GM21529 (cell line): ENCODE data around the gene SAMD14.

Experiments
- ATAC-seq: cut with Tn5 transposase; IDR thresholded peaks from one replicate; pipeline ENCODE4 v1.9.1; 2021; ENCODE audit not compliant: unreplicated experiment

SAMD14 gene

DNA sequence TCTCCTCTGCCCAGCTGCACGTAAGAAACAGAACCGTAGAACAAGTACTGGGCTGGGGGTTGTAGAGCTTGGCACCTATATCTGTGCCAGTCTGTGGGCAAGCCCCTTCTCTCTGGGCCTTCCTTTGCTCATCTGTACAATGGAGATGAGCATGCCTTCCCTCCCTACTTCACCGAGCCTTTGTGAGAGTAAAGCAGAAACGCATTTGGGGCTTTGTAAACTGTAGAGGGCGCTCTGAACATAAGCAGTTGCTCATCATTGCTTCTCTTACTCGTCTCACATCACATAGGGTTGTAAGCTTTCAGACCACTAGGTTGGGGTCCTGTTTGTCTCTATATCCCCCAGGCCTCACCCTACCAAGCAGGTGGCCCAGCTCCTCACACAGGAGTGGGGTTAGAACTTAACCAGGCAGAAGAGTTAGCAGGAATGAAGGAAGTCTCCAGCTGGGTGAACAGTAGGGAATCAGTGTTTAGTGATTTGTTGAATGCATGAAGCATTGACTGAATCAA is 15.1 kb downstream of the SAMD14 start:
- no peak for ATAC-seq

DNA sequence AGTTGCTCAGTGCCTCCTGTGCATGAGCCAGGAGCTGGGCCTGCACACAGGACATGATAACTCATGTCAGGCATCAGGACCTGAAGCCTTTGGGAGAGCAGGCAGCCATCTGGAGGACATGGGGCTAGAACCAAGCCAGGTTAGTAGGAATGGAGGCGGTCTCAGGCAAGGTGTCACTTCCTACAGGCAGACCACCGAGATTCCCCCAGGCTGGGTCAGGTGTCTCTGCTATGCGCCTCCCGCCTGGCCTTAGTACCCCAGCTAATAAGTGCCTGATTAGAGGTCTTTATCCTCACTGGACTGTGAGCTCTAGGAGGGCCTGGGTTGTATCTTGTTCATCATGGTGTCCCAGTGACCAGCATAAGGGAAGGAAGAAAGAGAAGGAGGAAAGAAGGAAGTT is 15.6 kb downstream of the SAMD14 start:
- ATAC-seq, result no peak

DNA sequence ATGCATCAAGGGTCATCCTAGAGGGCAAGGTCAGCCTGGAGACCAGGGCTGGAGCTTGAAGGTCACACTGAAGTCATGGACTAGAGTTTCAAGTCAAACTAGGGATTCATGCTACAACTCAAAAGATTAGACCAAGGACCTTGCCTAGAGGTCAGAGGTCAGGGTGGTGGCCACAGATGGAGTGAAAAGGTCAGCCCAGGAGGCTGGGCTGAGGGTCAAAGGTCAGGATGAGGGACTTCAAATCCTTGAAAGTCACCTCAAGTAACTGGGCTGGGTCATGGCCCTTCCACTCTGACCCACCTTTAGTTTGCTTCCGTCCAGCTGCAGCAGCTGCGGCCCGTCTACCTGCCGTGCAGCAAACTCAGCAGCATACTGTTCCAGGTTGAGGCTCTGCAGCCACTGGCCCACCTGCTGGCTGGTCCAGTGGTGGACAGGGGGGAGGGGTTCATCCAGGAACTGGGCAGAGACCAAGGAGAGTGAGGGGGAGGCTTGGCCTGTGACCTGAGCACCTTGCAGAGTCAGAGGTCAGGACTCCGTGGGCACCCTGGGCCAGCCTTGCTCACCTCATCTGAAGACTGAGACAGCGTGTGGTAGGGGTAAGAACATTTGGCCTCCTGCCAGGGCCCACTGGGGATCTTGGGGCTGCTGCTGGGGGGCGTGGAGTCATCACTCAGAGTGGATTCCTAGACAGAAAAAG is 16.2 kb downstream of the SAMD14 start:
- no peak for ATAC-seq

DNA sequence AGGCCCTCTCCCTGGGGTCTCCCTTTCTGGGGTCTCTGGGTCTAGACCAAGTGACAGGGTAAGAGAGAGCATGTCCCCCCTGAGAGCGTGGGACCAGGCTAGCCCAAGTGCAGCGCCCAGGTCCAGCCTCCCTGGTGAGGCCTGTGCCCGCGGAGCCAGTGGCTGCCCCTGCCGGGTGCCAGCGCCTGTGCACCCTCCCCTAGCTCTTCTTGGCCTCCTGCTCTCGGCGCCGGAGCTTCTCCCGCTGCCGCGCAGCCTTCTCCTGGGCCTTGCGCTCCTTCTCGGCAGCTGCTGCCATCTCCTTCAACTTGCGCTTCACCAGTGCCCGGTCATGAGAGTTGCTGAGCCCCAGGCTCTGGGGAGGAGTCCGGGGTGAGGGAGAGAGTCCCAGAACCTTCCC is 17.3 kb downstream of the SAMD14 start:
- no peak for ATAC-seq

DNA sequence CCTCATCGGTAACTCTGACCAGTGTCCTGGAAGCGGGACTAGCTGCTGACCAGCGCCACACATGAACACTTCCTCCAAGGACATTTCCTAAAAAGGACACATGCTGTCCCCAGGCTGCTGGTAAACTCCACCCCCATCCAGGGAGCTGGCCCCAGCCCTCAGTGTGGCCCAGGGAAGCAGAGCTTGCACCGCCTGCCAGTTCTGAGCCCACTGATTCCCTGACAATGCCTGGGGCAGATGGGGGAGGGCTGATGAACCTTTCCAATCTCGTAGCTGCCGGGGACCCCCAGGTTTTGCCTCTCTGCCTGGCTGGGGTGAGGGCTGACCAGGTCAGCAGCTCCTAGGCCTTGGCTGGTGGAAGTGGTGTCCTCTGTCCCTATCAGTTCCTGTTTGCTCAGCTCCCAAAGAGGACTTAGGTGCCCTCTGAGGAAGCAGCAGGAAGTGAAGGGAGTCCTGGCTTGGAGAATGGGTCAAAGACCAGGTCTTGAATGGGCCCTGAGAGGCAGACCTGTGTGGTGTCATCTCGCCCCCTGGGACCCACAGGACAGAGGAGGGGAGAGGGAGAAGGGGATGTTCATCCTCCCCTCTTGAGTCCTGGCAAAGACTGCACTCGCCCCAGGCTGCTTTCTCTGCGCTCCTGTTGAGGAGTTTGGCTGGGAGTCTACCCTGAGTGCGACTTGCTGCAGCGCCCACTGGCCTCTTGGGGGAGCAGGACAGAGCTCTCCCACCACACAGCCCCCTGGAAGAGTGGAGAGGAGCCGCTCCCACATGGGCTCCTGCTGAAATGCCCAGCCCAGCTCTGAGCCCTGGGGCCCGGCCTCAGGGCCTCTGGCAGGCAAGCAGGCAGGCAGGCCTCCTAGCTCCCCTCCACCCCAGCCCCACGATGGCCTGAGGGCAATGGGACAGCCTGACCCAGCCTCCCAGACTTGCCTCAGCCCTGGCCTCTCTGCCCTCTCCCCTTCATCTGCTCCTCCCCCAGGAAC is 18.0 kb downstream of the SAMD14 start:
- ATAC-seq, result no peak

DNA sequence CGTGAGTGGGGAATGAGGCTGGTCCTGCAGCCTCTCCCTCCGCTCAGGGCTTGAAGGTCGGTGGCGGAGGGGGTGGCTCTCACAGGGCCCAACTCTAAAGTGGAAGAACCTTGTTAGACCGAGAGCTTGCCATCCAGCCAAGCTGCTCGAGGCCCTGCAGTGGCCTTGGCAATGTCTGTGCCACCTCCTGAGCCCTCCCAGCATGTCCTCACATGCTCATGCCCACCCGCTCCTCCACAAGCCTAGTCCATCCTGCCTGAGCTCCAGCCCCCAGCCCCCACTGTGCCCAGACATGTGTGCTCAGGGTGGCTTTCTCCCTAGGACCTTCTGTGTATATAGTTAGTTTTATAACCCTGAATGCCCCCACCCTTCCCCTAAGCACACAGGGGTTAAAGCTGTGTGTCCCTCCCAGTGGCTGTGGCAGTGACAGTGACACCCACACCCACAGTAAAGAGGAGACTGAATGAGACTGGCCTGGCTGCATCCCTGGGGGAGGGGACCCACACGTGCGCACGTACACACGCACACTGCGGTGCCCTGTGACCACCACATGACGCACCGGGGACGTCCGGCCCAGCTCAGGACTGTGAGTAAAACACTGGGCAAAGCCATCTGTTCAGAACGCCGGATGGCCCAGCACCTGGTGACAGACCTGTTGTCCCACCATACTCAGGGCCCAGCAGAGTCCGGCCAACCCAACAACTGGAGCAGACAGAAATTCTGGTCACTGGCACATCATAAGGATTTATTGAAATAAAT is 19.2 kb downstream of the SAMD14 start:
- ATAC-seq, result no peak

DNA sequence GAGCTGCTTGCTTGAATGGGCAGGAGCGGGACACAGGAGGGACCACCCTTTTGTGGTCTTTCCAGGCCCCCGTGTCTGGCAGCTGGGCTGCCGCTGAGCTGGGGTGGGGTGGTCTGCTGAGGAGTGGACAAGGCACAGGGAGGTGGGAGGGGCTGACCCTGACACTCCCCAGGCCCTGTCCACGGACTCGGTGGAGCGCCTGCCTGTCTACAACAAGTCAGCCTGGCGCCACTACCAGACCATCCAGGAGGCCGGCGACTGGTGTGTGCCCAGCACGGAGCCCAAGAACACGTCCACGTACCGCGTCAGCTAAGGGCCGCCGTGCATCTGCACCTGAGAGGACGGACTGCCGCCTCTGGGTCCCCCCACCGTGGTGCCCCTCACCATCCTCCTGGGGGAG is 20.2 kb downstream of the SAMD14 start:
- no peak for ATAC-seq

DNA sequence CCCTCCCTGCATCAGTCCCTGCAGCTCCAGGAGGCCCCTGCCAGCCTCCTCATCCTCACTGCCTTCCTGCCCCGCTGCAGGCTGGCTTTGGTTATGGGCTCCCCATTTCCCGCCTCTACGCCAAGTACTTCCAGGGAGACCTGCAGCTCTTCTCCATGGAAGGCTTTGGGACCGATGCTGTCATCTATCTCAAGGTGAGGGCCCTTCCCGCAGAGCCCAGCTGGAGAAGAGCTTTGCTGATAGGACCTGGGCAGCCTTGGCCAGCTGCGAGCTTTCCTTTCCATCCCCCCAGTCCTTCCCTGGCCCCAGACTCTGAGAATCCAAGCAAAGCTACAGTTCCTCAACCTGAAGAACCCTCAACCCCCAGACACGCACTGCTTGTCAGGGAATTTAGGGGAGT is 20.8 kb downstream of the SAMD14 start:
- no peak for ATAC-seq

DNA sequence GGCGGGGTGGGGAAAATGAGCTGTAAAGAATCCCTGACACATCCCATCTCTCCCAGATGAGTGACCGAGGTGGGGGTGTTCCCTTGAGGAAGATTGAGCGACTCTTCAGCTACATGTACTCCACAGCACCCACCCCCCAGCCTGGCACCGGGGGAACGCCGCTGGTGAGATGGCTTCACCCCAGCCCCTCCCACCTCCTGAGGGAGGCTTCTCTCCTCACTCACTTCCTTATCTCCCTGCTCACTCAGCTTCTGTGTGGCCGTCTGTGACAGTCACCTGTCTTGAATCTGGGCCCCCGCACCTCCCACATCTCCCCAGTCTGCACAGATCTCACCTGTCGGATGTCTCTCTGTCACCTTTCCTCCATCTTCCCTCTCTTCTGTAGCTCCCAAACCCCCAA is 21.4 kb downstream of the SAMD14 start:
- ATAC-seq, result no peak

DNA sequence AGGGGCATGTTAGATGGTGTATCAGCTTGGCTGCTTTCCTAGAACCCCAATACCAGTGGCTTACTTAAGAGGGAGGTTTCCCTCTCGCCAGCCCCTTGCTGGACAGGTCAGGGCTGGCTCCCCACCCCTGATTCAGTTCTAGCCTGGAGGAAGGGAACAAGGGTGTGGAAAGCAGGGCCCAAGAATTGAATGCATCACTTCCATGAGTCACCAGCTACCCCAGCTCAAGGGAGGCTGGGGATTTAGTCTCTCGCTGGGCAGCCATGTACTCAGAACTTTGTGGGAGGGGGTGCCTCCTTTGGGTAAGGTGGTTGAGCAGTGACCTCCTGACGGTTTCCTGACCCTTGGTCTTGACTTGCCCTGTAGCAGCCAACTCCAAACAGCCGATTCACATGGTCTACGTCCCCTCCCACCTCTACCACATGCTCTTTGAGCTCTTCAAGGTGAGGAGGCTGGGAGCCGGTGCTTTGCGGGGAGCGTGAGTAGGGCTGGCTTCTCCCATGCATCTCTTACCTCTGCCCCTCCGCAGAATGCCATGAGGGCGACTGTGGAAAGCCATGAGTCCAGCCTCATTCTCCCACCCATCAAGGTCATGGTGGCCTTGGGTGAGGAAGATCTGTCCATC is 22.1 kb downstream of the SAMD14 start:
- no peak for ATAC-seq

DNA sequence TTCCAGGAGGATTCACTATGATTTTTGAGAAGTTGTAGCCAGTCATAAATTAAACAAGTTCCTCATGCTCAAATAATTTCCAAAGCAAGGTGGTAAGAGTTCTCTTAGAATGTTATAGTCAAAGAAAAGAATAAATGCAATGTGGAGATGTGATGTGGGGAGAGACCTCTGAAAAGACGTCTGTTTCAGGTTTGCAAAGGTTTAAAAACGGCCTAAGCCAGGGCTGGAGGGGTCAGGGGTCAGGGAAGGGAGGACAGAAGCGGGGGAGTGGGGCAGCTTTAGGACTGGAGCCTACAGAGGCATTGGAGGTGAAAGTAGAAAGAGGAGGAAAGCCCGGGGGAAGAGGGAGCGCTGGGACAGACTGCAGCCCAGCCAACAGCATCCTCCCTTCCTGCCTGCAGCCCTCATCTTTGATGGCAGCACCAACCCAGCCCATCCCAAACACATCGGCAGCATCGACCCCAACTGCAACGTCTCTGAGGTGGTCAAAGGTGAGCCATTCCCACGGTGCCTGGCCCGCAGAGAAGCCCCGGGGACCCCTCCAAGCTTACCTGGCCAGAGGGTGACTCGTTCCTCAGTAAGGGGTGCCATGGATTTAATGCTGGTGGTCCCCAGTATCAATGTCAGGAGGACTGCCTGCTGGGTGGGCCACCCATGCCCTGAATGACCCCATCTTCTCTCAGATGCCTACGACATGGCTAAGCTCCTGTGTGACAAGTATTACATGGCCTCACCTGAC is 23.4 kb downstream of the SAMD14 start:
- ATAC-seq, result no peak

DNA sequence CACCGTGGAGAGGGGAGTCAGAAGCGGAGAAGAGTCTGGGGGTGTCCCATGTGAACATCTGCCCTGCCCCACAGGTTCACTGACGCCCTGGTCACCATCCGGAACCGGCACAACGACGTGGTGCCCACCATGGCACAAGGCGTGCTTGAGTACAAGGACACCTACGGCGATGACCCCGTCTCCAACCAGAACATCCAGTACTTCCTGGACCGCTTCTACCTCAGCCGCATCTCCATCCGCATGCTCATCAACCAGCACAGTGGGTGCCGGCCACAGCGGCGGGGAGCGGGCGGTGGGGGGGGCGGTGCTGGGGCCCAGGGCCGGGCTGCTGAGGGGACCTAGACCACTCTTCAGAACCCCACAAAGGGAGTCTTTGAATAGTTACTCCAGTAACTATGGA is 24.1 kb downstream of the SAMD14 start:
- ATAC-seq, result no peak

DNA sequence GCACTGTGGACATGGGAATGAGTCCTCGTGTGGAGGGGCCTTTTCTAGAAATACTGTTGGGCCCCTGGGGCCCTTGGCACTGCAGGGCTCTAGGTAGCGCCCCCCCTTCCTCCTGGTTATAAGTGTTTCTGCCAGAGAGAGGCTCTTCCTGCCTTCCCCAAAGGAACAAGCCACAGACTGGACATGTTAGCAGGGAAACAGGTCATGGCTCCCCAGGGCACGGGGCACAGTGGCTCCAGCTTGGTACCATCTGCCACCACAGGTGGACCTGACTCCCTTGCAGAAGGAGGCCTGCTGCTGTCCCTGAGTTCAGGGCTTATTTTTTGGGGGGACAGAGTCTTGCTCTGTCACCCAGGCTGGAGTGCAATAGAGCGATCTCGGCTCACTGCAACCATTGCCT is 26.0 kb downstream of the SAMD14 start:
- no peak for ATAC-seq

DNA sequence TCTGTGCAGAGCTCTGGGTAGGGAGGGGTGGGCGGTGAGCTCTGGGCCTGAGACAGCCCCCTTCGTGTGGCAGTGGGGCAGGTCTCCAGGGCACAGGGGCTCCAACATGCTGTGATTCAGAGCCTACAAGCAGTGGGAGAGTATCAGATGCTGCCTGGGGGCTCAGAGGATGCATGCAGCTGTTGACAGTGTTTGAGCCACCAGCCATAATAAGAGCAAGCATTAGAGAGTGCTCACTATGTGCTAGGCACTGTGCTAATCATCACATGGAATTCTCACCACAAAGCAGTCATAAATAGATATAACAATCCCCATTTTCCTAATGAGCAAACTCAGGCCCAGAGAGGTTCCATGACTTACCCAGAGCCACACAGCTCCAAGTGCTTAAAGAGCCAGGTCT is 26.7 kb downstream of the SAMD14 start:
- no peak for ATAC-seq

DNA sequence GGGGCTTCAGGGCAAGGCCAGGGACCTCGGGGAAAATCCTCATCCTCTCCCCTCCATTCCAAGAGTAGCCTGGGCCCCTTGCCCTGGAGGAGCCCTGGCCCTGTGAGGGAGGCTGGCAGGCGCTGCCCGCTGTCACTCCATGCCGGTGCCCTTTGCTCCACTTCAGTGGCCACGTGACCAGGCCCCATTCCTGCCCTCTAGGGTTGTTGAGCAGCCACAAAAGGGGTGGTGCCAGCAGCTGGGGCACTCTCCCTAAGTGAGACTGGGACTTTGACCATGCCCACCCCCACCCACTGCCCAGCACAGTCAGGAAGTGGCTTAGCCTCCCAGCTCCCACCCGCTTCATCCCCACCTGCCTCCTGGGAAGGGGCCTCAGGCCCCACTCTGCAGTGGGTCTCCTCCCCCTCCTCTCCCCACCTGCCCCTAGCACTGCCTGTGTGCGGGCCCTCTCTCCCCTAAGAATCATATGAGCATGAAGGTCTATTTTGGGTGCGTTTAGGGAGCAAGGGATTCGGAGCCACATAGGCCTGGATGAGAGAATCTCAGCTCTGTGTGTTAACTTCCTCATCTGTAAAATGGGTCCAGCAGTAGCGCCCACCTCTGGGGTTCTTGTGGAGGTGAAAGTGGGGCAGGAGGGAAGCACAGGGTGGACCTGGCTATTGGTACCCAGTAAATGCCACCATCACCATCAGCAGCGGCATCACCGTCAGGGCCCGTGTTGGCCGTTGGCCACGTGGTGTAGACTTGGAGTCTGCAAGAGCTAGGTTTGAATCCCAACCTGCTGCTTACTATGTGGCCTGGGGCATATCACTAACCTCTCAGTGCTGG is 27.6 kb downstream of the SAMD14 start:
- ATAC-seq, result no peak

DNA sequence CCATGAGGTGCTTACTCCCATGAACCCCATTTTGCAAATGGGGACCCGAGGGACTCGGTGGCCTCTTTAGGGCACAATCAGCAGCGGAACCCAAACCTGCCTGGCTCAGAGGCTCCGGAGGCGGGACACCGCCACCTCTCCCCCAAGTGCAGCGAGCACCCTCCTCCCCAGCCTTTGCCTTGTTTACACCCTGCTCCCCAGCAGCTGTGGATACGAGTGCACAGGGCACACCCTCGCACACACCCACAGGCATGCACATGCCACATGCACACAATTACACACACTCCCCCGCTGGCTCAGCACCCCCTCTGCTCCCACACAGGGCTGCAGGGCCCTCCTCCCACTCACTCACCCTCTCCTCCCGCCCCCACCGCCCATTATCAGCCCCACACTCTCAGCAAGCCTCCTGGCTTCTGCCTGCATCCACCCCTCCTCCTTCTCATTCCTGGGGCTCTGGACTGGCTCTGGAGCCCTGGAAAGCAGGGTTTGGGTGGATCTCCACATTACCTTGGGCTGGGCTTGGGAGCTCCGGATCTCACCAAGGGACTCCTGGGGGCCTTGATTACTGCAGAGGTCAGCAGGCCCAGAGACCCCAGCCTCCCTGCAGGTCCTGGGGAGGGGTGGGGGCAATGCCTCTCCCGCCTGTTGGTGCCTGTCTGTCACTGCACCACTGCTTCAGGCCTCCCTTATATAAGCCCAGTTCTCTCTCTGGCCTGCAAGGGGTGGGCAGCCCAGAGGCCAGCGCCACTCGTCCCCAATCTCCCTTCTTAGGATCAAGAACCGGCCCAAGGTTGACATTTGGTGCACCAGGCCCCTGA is 28.4 kb downstream of the SAMD14 start:
- ATAC-seq, result no peak

DNA sequence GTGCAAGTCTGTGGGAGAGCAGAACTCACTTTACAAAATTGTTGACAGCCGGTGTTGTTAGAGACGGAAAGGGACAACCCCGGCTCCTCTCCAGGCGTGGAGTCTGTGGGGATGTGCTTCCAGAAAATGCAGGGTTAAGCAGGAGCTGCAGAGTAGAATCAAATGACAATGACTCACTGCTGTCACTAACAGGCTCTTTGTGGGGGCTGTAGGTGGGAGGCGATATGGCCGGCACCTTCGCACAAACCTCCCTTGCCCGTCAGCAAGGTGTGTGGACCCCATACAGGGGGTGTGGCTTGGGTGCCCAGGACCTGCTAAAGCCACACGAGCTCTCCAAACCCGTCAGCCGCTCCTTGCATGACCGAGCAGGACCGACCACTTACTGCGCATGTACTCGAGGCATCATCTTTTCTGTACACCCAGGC is 29.0 kb downstream of the SAMD14 start:
- ATAC-seq, result no peak

DNA sequence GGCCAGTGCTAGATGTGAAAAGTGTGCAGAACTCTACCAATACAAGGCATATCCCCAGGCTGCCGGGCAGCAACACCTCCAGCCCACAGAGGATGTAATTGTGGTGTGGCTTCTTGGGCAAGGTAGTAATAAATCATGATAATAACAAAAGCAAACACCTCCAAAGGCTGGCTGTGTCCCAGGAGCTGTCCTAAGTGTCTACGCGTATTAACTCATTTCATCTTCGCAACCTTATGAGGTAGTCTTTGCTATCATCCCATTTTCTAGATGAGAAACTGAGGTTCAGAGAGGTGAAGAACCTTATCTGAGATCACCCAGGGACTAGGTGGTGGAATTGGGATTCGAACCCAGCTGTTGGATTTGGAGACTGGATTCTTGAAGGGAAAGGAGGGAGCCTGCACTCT is 29.5 kb downstream of the SAMD14 start:
- no peak for ATAC-seq
